ENCODE measurements around the gene MIB2. TPM values are rescaled to one million over a fixed set of nuclear protein-coding genes. Genes with fewer than 3 reads are reported as not detected.

MIB2 gene
- total RNA-seq, result 10 to 100 TPM; 80.0 to 99.8 (median 96.6) TPM

DNA sequence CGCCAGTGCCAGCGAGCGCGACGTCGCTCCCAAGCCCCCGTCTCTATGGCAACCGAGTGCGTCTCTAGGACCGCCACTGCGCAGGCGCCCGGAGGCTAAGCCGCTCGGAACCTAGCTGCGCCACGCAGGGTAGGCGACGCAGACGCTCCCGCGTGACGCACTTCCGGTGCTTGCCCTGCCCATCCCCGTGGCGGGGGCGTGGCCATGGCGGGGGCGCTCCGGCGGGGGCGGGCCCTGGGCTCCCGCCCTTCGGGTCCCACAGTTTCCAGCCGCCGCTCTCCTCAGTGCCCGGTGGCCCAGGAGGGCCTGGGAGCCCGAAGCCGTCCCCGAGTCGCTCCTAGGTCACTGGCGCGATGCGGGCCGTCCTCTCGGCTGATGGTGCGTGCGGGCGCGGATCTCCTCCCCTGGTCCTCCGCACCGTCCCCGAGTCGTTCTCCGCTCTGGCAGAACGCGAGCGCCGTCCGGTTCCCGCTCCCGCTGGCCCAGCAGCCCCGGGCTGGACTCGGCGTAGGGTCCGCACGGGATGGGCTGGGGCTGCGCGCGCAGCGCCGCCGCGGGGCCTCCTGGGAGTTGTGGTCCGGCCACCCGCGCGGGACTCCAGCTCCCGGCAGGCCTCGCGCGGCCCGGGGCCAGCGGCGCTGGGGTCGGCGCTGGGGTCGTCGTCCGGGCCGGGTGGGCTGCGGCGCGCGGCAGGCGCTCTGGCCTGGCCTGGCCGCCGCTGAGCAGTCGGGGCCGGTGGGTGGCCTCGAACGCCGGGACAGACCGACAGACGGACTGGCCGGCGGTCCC, at the start of gene MIB2:
TSS of gene MIB2 (plus strand) at position 245 of the 789 bp plus-strand sequence. CDS start 7,953 bp downstream, outside the sequence.
- Histone ChIP-seq H3K4me3 (peak within 1 kb of the TSS; percentile 90 to 100 (median 92)), H3K4me1 (peaks cover 24 to 56% (median 25%) of the 10 kb centered on the region in 3 donors), H3K36me3 (peaks cover 0 to 36% (median 3%) of the 10 kb centered on the region in 3 donors), H3K27ac (peak within 1 kb of the TSS; percentile 99 to 100 (median 100)), H3K27me3 (no peaks in the 10 kb centered on the region), H3K9me3 (no peaks in the 10 kb centered on the region)
- intact Hi-C loops (cut with DNase I), result no loop called here
- 0% methylated on average over 2 to 37 of the region's 107 CpGs for WGBS, 2 donors
- peak; percentile 74 for DNase-seq
- TF ChIP-seq POLR2A (IDR thresholded peaks at IDR 0.05), result peak in 2 of 4 donors; percentile 80 to 82
- TF ChIP-seq, protein P1, sequence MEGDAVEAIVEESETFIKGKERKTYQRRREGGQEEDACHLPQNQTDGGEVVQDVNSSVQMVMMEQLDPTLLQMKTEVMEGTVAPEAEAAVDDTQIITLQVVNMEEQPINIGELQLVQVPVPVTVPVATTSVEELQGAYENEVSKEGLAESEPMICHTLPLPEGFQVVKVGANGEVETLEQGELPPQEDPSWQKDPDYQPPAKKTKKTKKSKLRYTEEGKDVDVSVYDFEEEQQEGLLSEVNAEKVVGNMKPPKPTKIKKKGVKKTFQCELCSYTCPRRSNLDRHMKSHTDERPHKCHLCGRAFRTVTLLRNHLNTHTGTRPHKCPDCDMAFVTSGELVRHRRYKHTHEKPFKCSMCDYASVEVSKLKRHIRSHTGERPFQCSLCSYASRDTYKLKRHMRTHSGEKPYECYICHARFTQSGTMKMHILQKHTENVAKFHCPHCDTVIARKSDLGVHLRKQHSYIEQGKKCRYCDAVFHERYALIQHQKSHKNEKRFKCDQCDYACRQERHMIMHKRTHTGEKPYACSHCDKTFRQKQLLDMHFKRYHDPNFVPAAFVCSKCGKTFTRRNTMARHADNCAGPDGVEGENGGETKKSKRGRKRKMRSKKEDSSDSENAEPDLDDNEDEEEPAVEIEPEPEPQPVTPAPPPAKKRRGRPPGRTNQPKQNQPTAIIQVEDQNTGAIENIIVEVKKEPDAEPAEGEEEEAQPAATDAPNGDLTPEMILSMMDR (IDR thresholded peaks at IDR 0.05), result no peak

DNA sequence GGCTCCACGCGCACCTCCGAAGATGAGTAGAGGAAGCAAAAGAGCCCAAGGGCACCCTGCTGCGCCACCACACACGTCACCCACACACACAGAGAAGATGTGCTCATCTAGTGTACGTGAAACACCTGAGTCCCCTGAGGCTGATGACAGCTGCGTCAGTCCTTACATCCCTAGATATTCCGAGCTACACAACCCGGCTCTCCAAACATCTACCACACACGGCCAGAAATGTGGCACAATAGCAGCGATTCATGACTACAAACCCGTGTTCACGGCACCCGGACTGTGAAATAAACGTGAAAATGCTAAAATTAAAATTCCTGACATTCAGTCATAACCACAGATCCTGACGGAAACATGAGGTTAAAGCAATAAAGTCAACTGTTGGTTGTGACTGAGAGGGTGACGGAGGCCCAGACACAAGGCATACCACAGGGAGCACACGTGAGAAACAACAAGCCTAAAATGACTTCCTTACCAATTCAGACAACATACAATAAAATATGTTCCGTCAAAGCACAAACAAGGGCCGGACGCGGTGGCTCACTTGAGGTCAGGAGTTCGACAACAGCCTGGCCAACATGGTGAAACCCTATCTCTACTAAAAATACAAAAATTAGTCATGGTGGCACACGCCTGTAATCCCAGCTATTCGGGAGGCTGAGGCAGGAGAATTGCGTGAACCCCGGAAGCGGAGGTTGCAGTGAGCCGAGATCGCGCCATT, 48.0 kb upstream of the MIB2 start:
- Histone ChIP-seq H3K27ac (peak overlapping the region in 2 of 4 donors; percentile 6 to 44), H3K4me1 (peaks cover 4 to 71% (median 33%) of the 10 kb centered on the region in 3 donors)

DNA sequence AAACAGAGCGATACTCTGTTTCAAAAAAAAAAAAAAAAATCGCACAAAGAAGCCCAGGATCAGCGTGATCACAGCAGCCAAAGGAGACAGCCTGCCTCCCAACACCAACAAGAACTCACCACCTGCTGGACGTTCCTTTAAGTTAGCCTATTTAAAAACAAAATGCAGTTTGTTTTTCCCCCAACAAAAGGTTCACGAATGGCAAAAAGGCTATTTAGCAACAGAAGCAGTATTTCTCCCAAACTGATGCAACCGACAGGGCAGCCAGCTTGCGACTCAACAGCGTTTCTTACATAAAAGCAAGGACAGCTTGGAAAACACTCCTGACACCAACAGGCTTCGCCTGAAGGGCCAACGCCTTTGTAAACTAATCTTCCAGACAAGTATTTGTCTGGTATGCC, 47.4 kb upstream of the MIB2 start:
- no peak for DNase-seq
- intact Hi-C loops (cut with DNase I), result no loop called here
- peaks cover 10 to 84% (median 30%) of the 10 kb centered on the region in 3 donors for H3K36me3 ChIP-seq
- H3K9me3 ChIP-seq, result no peaks in the 10 kb centered on the region
- peaks cover 6 to 77% (median 37%) of the 10 kb centered on the region in 3 donors for H3K4me1 ChIP-seq
- no peak overlapping the region for H3K4me3 ChIP-seq
- TF ChIP-seq POLR2A (IDR thresholded peaks at IDR 0.05), result no peak
- TF ChIP-seq, protein P1 (IDR thresholded peaks at IDR 0.05), result no peak
- H3K27ac ChIP-seq, result peak overlapping the region in 2 of 4 donors; percentile 22 to 44
- WGBS, 2 donors, result 51 to 55% methylated on average over 10 of the region's 10 CpGs
- H3K27me3 ChIP-seq, result no peaks in the 10 kb centered on the region

More for the DNA sequence above, 48.0 kb upstream of the MIB2 start:
- TF ChIP-seq, protein P1 (IDR thresholded peaks at IDR 0.05), result no peak
- TF ChIP-seq POLR2A (IDR thresholded peaks at IDR 0.05), result no peak
- no peaks in the 10 kb centered on the region for H3K9me3 ChIP-seq
- no peaks in the 10 kb centered on the region for H3K27me3 ChIP-seq
- intact Hi-C loops (cut with DNase I), result no loop called here
- DNase-seq, result no peak
- H3K4me3 ChIP-seq, result no peak overlapping the region
- peaks cover 10 to 84% (median 36%) of the 10 kb centered on the region in 3 donors for H3K36me3 ChIP-seq
- 81 to 88% methylated on average over 26 to 29 of the region's 31 CpGs for WGBS, 2 donors

DNA sequence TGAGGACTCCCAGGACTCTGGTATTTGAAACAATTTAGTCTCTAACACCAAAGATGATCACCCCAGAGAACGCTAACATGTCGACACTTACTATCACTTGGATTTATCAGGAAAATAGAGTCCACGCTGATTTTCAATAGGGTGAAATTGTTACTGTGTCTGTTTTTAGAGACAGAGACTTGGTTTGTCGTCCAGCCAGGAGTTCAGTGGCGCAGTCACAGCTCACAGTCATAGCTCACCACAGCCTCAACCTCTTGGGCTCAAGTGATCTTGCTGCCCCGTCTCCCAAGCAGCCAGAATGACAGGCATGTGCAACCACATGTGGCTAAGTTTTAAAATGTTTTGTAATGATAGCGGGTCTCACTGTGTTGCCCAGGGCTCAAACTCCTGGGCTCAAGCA, 46.0 kb upstream of the MIB2 start:
- H3K36me3 ChIP-seq, result peaks cover 3 to 71% (median 16%) of the 10 kb centered on the region in 3 donors
- H3K9me3 ChIP-seq, result no peaks in the 10 kb centered on the region
- intact Hi-C loops (cut with DNase I), result no loop called here
- no peak for DNase-seq
- no peak overlapping the region for H3K27ac ChIP-seq
- H3K4me3 ChIP-seq, result no peak overlapping the region
- TF ChIP-seq, protein P1 (IDR thresholded peaks at IDR 0.05), result no peak
- no peak for TF ChIP-seq POLR2A (IDR thresholded peaks at IDR 0.05)
- peaks cover 15 to 77% (median 40%) of the 10 kb centered on the region in 3 donors for H3K4me1 ChIP-seq
- no peaks in the 10 kb centered on the region for H3K27me3 ChIP-seq
- WGBS, 2 donors, result 67 to 86% methylated on average over 5 to 7 of the region's 7 CpGs

Measured in esophagus squamous epithelium (tissue), 5 donors.